Right lobe of liver (tissue), 4 donors: ENCODE results near the gene MAGI1.

Experiments
- CTCF ChIP-seq, 4 donors: fragments of 200-600 bp in 3 of 4; fragments of 450-650 bp in 1 of 4; IDR thresholded peaks; one replicate each; pipeline versions ENCODE4 v1.5.1 to v1.8.0; 2016 to 2022; ENCODE audit warnings: antibody characterized with exemption in 4 of 4, mild to moderate bottlenecking in 2 of 4
- POLR2A ChIP-seq: fragments of 450-650 bp; IDR thresholded peaks from one replicate; pipeline ENCODE4 v1.6.1; 2017; ENCODE audit warnings: antibody characterized with exemption, mild to moderate bottlenecking
- donor health status: DM: no; HTN: no; CAD: no.
- donor health status: DM: no; HTN: no; CAD: no.
- donor health status: DM: no; HTN: yes; CAD: no.

GRCh38 chr3:65833761-65834505, 204.8 kb downstream of the MAGI1 start:
- TF ChIP-seq CTCF (IDR thresholded peaks at IDR 0.05) (no peak), POLR2A (no peak)
